Measurements from ENCODE around the gene RHOF. TPM values are rescaled to one million over a fixed set of nuclear protein-coding genes. Genes with fewer than 3 reads are reported as not detected.
A peak's percentile ranks its signal among the peaks of the same experiment; 100 is the strongest.

The RHOF gene
- total and polyA plus RNA-seq, 2 of the 8 experiments (the other 6 are each of a cell fraction or from before 2014, with no cell fraction given): 23.8 to 31.9 TPM

- Histone ChIP-seq H3K27ac (ENCODE audit: low read depth, low read length) (no peak overlapping the region), H3K4ac (replicated peaks; ENCODE audit: insufficient read length, low read depth, low read length) (no peak overlapping the region), H3K36me3 (ENCODE audit: control insufficient read depth in 2 of 4, insufficient read depth in 4 of 4, low read length in 3 of 4) (peaks cover 2 to 28% (median 7%) of the 10 kb centered on the region in 4 experiments; a peak in 6 of 8 replicates), H3K14ac (ENCODE audit: insufficient read length) (no peak overlapping the region), H2AFZ (ENCODE audit: low read length) (no peak overlapping the region), H3K79me1 (ENCODE audit: low read depth, low read length) (peaks cover 2% of the 10 kb centered on the region; the same call in 1 of the 2 replicates), H4K5ac (ENCODE audit: insufficient read length, low read depth, low read length) (no peak overlapping the region), H4K20me1 (replicated peaks in 1 of 2; ENCODE audit: control insufficient read depth in 1 of 2, insufficient read depth in 2 of 2, low read length in 2 of 2) (peaks cover 3 to 23% of the 10 kb centered on the region in 2 experiments), H3K18ac (ENCODE audit: extremely low read depth, low read length) (no peak overlapping the region), H2BK120ac (replicated peaks; ENCODE audit: low read depth, low read length) (no peak overlapping the region), H3K9ac (replicated peaks in 1 of 4; ENCODE audit: extremely low read depth in 1 of 4, low read depth in 3 of 4, low read length in 3 of 4) (no peak overlapping the region; a peak in 1 of 7 replicates), H3K56ac (replicated peaks; ENCODE audit: insufficient read length, low read depth, low read length) (no peak overlapping the region), H2AK5ac (ENCODE audit: low read depth, low read length) (no peak overlapping the region), H4K91ac (replicated peaks; ENCODE audit: insufficient read length, low read length) (no peak overlapping the region), H3K23ac (ENCODE audit: insufficient read length) (no peak overlapping the region), H3K9me3 (ENCODE audit: insufficient read depth in 2 of 2, low read depth in 1 of 2, low read length in 1 of 2) (no peaks in the 10 kb centered on the region), H3K79me2 (ENCODE audit: control insufficient read depth in 1 of 2, insufficient read depth in 2 of 2, low read length in 2 of 2) (no peaks in the 10 kb centered on the region; a peak in 1 of 4 replicates), H2BK15ac (ENCODE audit: low read length) (no peak overlapping the region), H3K23me2 (ENCODE audit: low read depth, low read length) (peaks cover 10% of the 10 kb centered on the region; the same call in 1 of the 2 replicates), H2BK12ac (ENCODE audit: low read depth, low read length) (no peak overlapping the region), H4K8ac (ENCODE audit: extremely low read depth, insufficient read depth, low read length) (no peak overlapping the region; the same call in 1 of the 2 replicates), H2BK5ac (ENCODE audit: low read depth, low read length) (no peak overlapping the region; the same call in 1 of the 2 replicates), H2BK20ac (ENCODE audit: low read length) (no peak overlapping the region), H3K4me3 (ENCODE audit: extremely low read depth in 1 of 4, insufficient read depth in 2 of 4, low read depth in 3 of 4, low read length in 4 of 4) (no peak overlapping the region), H3K27me3 (replicated peaks in 1 of 4; ENCODE audit: control insufficient read depth in 3 of 4, extremely low read depth in 1 of 4, insufficient read depth in 3 of 4, low read length in 3 of 4) (no peaks in the 10 kb centered on the region), H3K4me2 (ENCODE audit: insufficient read depth in 1 of 2, low read depth in 2 of 2, low read length in 2 of 2) (no peak overlapping the region), H3K4me1 (replicated peaks in 1 of 4; ENCODE audit: control insufficient read depth in 3 of 4, insufficient read depth in 4 of 4, low read length in 3 of 4) (no peaks in the 10 kb centered on the region)
- 86% methylated on average over 11 of the region's 13 CpGs; no CpG with 5 or more reads in 1 of the 2 experiments for WGBS, 2 experiments (ENCODE audit: extremely low coverage in 1 of 2, insufficient coverage in 1 of 2, insufficient read length in 1 of 2, insufficient replicate concordance in 2 of 2, low coverage in 1 of 2, low lambda C conversion rate in 2 of 2, missing lambda C conversion rate in 1 of 2)
- peak in 1 of 2 experiments; percentile 65 for DNase-seq (ENCODE audit: low read depth in 1 of 2, low spot score in 2 of 2)
- FAIRE-seq: no peak
- ChIA-PET CTCF (ENCODE audit: partially characterized antibody) (interaction anchor here (0.7 to 1.8 kb wide), 4 partner anchors 9 to 52 kb away, joined by 3 to 4 read pairs (median 4); no protein-coding TSS in a partner anchor), POLR2A (ENCODE audit: partially characterized antibody) (interaction anchor here (0.7 to 1.6 kb wide), 5 partner anchors 11 to 74 kb away, joined by 3 to 5 read pairs (median 3); no protein-coding TSS in a partner anchor)
- TF ChIP-seq POLR2AphosphoS5 (IDR thresholded peaks at IDR 0.05; ENCODE audit: low read depth, low read length) (no peak), BRCA1 (IDR thresholded peaks at IDR 0.05; ENCODE audit: low read depth, low read length) (no peak), SUZ12 (IDR thresholded peaks at IDR 0.05; ENCODE audit: low read length) (no peak), ATF3 (IDR thresholded peaks at IDR 0.05; ENCODE audit: insufficient read depth, low read depth, low read length) (no peak), JUN (IDR thresholded peaks at IDR 0.05; ENCODE audit: low read depth, low read length) (no peak), EP300 (IDR thresholded peaks at IDR 0.05; ENCODE audit: borderline replicate concordance in 1 of 2, low read depth in 2 of 2, low read length in 2 of 2) (no peak), SIX5 (IDR thresholded peaks at IDR 0.05; ENCODE audit: low read depth, low read length) (no peak), SP4 (IDR thresholded peaks at IDR 0.05; ENCODE audit: low read length) (no peak), BCL11A (IDR thresholded peaks at IDR 0.05; ENCODE audit: low read depth in 2 of 2, low read length in 2 of 2) (no peak), CHD2 (IDR thresholded peaks at IDR 0.05; ENCODE audit: low read length) (no peak), CREB1 (IDR thresholded peaks at IDR 0.05) (no peak), TAF7 (optimal IDR thresholded peaks at IDR 0.05; ENCODE audit: borderline replicate concordance, low read depth, low read length) (no peak)
Measured at GRCh38 chr12:121748218-121748570, 45.3 kb downstream of the RHOF start.
